Kidney epithelial cell (primary cell): ENCODE measurements around the gene ZNF527. TPM values are rescaled to one million over a fixed set of nuclear protein-coding genes. Genes with fewer than 3 reads are reported as not detected.

Experiments used
- DNase-seq: peaks from one replicate; pipeline ENCODE4 v3.0.0-alpha.2; 2010; ENCODE audit warnings: low read depth
- H3K27me3 ChIP-seq: 2 replicates; pipeline ENCODE4 v1.6.0; 2011; ENCODE audit warnings: low read length; ENCODE audit not compliant: control insufficient read depth, insufficient read depth
- H3K36me3 ChIP-seq: 2 replicates; pipeline ENCODE4 v1.5.1; 2011; ENCODE audit warnings: low read length; ENCODE audit not compliant: control insufficient read depth, insufficient read depth
- H3K4me3 ChIP-seq: 2 replicates; pipeline ENCODE4 v1.5.1; 2011; ENCODE audit warnings: low read depth, mild to moderate bottlenecking, control low read depth, low read length
- CTCF ChIP-seq: IDR thresholded peaks from 2 replicates; pipeline ENCODE4 v1.5.1; 2011; ENCODE audit warnings: mild to moderate bottlenecking, moderate library complexity, low read length, control low read depth, inconsistent platforms; ENCODE audit not compliant: insufficient read depth, poor library complexity, severe bottlenecking
- total RNA-seq: library from RNA; depleted of rRNA; stranded (reverse); fragments of >200 nt; gene quantifications from 2 replicates; pipeline ENCODE4 v1.2.3, GENCODE V29; 2015

Gene ZNF527
- total RNA-seq, 1 donor from 2014 or later = 2.8 TPM

GRCh38 chr19:37412700-37413099 is 41.8 kb downstream of the ZNF527 start:
- H3K4me3 ChIP-seq = no peak overlapping the region
- DNase-seq = no peak
- H3K27me3 ChIP-seq = no peaks in the 10 kb centered on the region
- H3K36me3 ChIP-seq = no peaks in the 10 kb centered on the region
- no peak for TF ChIP-seq CTCF

- TF ChIP-seq CTCF = no peak
- no peak overlapping the region for H3K4me3 ChIP-seq
- DNase-seq = no peak
- H3K36me3 ChIP-seq = no peaks in the 10 kb centered on the region
- no peaks in the 10 kb centered on the region for H3K27me3 ChIP-seq
These were observed 42.6 kb downstream of the ZNF527 start for GRCh38 chr19:37413313-37414084.

Other genes starting within 250 kb of the ZNF527 start
- 14.0 and 15.5 TPM in 2 replicates for gene ZNF585A, start 198.4 kb upstream of the ZNF527 start, total RNA-seq
- 16.4 and 21.2 TPM in 2 replicates for gene ZNF585B, start 160.6 kb upstream of the ZNF527 start, total RNA-seq
- gene ZNF383, start 152.9 kb upstream of the ZNF527 start, total RNA-seq = 4.9 and 9.1 TPM in 2 replicates
- 4.7 and 5.0 TPM in 2 replicates for gene ZNF569, start 96.3 kb downstream of the ZNF527 start, total RNA-seq
- gene ZNF570, start 98.3 kb downstream of the ZNF527 start, total RNA-seq = 5.8 and 7.8 TPM in 2 replicates
- gene ZNF793, start 135.8 kb downstream of the ZNF527 start, total RNA-seq = 3.4 and 7.7 TPM in 2 replicates
- 2.7 and 3.3 TPM in 2 replicates for gene ZNF571, start 223.7 kb downstream of the ZNF527 start, total RNA-seq
- gene ZNF540, start 223.8 kb downstream of the ZNF527 start, total RNA-seq = 0.58 and 1.7 TPM in 2 replicates